Fibroblast of gingiva (primary cell): ENCODE results near the gene VWA8.
"Not testable (repeated sequence)": the region's sequence is repeated elsewhere in the genome, so short reads cannot be mapped to it uniquely, and the experiment has no call there.

ENCODE experiments used
- DNase-seq: peaks from one replicate; pipeline ENCODE4 v3.0.0-alpha.2; 2011; ENCODE audit warnings: low read depth

VWA8 gene

DNA sequence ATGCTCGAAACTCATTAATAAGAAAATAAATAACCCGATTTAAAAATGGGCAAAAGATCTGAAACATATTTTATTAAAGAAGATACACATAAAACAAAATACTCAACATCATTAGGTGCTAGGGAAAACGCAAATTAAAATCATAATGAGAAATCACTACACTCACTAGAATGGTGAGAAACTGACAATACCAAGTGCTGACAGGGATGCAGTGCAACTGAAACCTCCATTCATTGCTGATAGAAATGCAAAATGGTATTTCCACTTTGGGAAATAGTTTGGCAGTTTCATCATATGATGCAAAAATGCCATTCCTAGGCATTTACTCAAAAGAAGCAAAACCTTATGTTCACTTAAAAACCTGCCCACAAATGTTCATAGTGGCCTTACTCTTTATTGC is 278.1 kb downstream of the VWA8 start:
- DNase-seq: no peak

GRCh38 chr13:41682001-41682400 is 278.9 kb downstream of the VWA8 start:
- DNase-seq: no peak

DNA sequence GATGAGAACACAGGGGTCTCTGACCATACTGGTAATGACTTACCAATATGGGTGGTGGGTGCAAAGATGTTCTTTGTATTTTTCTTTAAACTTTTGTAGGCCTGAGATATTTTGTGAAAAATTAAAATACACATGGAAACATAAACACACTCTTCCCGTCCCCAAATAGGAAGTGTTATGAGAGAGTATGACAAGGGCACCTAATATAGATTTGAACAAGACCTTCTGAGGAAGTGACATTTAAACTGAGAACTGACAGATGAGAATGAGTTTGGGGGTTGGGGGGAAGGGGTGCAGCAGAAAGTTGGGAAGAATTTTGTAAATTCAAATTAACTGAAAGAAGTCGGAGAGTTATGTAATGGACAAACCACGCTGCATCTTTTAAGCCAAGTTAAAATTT is 279.3 kb downstream of the VWA8 start:
- no peak for DNase-seq

DNA sequence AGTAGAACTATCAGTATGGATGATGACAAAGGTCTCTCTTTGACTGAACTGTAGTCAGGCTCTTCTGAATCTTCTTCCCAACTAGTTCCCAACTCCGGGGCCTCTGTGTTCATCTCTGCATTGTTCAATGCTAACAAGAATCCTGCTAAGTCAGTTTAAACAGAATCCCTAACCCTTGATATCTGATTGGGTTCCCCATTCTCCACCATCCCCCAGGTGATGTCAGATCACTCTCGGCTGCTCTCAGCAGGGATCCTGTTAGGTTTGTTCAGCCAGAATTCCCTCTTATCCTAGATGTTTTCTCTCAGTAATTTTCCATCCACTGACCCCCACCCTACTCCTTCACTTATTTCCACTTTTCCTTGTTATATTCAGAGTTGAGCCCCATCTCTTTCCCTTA is 280.0 kb downstream of the VWA8 start:
- no peak for DNase-seq

DNA sequence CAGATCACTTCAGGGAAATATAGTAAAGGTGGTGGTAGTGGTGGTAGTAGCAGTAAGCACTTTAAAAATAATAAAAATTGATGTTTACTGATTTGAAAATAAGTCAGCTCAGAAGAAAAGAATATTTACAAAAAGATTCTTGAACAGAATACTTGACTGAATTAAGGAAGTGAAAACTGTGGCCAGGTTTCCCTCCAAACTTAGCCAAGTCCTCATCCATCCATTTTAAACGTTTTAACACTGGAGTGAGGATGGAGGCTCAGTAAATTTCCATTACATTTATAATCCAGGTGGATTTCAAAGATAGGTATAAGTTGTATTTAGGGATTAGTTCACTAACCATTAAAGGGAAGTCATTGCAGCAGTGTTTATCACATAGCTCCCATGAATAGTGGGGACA is 282.1 kb downstream of the VWA8 start:
- no peak for DNase-seq

GRCh38 chr13:41678249-41678648 is 282.7 kb downstream of the VWA8 start:
- DNase-seq: no peak

DNA sequence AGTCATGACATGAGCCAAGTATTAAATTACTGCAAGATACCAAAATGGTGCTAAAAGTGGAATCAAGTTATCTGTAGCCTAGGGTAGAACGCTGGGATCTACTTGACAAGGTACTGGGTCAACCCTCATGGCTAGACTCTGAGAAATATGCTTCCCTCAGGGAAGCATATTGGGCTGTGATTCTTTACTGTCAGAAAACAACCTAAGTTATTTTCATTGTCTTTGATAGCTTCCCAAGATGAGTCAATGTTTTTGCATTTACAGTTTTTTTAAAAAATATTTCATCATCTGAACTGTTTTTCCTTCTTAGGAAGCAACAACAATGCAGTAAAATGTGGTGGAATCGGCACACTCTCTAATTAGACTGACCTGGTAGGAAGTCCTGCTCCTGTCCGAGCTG is 285.6 kb downstream of the VWA8 start:
- DNase-seq: peak; percentile 16

- no peak for DNase-seq
Measured at GRCh38 chr13:41674246-41674645, 286.7 kb downstream of the VWA8 start.

DNA sequence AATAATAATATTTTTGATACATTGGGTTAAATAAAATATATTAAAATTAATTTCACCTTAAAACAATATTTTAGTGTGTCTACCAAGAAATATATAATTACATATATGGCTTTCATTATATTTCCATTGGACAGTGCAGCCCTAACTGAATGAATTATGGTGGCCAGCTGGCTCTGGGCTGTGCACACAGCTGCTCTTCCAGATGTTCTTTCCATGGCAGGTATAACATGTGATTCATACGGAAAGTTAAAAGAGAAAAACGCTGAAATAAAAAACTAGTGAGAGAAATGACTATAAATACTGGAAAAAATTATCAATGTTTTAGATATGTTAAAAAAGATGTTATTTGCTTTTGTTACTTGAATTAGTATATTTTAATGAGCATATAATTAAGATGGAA is 287.3 kb downstream of the VWA8 start:
- no peak for DNase-seq

- DNase-seq: no peak
Measured at GRCh38 chr13:41670873-41671443, 290.0 kb downstream of the VWA8 start.

- DNase-seq: peak; percentile 94
Measured at GRCh38 chr13:41668130-41668757, 292.7 kb downstream of the VWA8 start.

DNA sequence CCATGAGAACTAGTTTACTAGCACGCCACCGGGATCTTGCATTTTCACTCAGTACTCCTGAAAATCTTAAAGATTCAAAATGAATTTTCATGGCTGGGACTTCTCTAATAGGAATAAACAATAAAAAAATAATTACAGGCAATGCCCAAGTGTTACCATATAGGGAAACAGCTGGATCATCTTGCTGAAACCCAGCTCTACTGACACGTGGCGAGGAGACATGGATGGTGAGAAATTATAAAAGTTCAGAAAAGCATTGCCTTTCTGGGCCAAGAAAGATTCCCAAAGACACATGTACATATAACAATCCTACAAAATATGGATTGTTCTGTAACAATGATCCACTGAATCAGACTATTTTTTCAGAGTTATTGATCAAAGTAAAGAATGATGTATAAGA is 294.3 kb downstream of the VWA8 start:
- DNase-seq: no peak

- no peak for DNase-seq
Measured at GRCh38 chr13:41660411-41660810, 300.5 kb downstream of the VWA8 start.

DNA sequence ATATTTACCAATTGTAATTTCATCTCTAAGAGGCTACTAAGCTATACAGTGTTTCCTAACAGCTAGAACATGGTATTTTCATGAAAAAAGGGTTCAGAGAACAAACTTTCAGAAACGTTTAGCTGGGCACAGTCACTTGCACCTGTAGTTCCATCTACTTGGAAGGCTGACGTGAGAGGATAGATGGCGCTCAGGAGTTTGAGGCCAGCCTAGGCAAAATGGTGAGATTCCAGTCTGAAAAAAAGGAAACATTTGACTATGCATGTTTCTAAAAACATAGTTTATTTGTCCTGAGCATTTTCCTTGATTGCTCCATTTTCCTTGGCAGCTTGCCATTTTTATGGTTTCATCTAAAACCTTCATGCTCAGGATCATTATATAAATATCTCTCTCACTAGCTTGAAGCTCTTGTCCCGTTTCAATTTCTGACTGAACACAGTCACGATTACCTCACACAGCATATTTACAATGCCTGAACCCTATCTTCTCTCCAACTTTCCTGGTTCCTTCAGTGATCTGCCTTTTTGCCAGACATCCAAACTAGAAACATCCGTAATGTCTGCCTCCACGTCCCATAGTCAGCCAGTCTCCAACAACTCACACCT is 302.8 kb downstream of the VWA8 start:
- peak; percentile 93 for DNase-seq

- DNase-seq: no peak
Measured at GRCh38 chr13:41655997-41656396, 304.9 kb downstream of the VWA8 start.

- no peak for DNase-seq
Measured at GRCh38 chr13:41654796-41655195, 306.1 kb downstream of the VWA8 start.

DNA sequence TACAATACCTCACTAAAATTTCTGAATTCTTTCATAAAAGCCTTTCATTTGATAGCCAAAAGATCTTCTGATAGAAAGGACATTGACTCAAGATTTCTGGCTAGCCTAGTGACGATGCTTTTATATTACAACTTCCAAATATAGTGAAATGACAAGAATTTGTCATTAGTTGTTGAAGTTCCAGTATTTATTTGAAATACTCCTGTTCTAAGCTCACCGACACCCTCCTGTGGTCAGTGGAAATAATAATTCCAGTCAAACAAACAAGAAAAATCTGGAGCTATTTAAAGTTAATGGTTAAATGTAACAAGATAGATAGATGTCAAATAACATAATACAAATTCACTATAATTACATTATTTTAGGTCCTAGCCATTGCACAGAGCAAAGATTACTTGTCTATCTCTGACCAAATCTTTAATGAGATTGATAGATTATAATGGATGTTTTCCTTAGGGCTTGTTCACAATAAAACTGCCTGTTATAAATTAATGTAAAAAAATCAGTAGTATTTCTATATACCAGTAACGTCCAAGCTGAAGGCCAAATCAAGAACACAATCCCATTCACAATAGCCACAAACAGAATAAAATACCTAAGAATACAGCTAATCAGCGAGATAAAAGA is 308.1 kb downstream of the VWA8 start:
- peak; percentile 63 for DNase-seq

DNA sequence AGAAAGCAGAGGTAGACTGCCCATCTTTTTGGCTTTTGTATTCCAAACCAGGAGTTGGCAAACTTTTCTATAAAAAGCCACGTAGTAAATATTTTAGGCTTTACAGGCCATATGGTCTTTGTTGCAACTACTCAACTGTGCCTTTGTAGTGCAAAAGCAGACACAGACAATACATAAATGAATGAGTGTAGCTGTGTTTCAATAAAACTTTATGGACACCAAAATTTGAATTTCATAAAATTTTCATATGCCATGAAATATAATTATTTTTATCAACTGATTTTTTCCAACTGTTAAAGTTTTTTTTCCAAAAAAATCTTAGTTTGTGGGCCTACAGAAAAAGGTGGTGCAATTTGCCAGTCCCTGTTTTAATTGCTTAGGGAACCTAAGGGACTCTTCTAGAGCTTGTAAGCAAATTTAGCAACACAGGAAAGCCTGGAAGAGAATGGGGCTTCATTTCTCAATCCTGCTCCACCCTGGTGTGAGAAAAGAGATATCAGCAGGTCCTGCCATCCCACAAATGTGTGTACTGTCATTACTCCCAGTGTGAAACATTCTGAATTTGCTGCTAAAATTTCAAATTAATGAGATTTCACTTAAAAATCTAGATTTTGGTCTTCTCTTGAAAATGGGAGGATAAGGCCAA is 309.4 kb downstream of the VWA8 start:
- DNase-seq: no peak

DNA sequence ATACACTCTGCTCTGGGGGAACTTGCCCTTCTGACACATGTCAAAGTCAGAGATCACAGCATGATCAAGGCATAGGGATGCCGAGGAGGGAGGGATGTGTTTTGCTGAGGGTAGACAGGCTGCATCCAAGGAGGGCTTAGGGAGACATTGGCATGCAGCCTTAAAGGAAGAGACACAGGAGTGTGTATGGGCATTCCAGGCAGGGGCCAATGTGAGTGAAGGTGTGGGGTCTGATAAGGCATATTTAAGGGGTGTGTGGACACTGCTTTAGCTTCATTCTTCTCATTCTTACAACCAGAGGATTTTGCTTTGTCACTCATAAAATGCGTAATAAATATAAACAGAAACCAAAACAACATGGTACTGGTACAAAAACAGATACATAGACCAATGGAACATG is 310.2 kb downstream of the VWA8 start:
- DNase-seq: no peak

GRCh38 chr13:41649659-41650058 is 311.2 kb downstream of the VWA8 start:
- DNase-seq: peak; percentile 23

- DNase-seq: no peak
Measured at GRCh38 chr13:41648314-41648935, 312.5 kb downstream of the VWA8 start.

GRCh38 chr13:41647699-41648313 is 313.1 kb downstream of the VWA8 start:
- DNase-seq: not testable (repeated sequence)
